DND-41 (cell line): Measurements from ENCODE around the gene FKBP2.

Experiments used
- ATAC-seq: fragments of 200-7000 bp; cut with Tn5 transposase; 3 replicates; pipeline ENCODE4 v1.9.1; 2021; ENCODE audit warnings: low read depth; ENCODE audit not compliant: insufficient read depth
- DNase-seq: peaks from one replicate; pipeline ENCODE4 v3.0.0-alpha.2; 2020
- H2AFZ ChIP-seq: 2 replicates; pipeline ENCODE4 v1.6.0; 2012; ENCODE audit warnings: low read depth, low read length
- H3K27ac ChIP-seq: 2 replicates; pipeline ENCODE4 v1.5.1; 2012; ENCODE audit warnings: low read length, inconsistent platforms
- H3K27me3 ChIP-seq: fragments of 200-600 bp; sonication (generic); 2 replicates; pipeline ENCODE4 v1.6.0; 2012; ENCODE audit warnings: low read length, mild to moderate bottlenecking, inconsistent platforms; ENCODE audit not compliant: insufficient read depth, poor library complexity
- H3K36me3 ChIP-seq: 2 replicates; pipeline ENCODE4 v1.5.1; 2012; ENCODE audit warnings: low read length, inconsistent platforms; ENCODE audit not compliant: insufficient read depth
- H3K4me1 ChIP-seq: 2 replicates; pipeline ENCODE4 v1.5.1; 2012; ENCODE audit warnings: mild to moderate bottlenecking, low read length; ENCODE audit not compliant: insufficient read depth
- H3K4me2 ChIP-seq: 2 replicates; pipeline ENCODE4 v1.6.0; 2012; ENCODE audit warnings: mild to moderate bottlenecking, moderate library complexity, low read length, inconsistent platforms; ENCODE audit not compliant: insufficient read depth
- H3K4me3 ChIP-seq, 2 experiments: fragments of 200-600 bp in 1 of 2; shearing (Covaris generic) in 1 of 2; 2 replicates each; pipeline ENCODE4 v1.5.1; 2012 to 2016; ENCODE audit warnings: inconsistent platforms in 2 of 2, low read length in 2 of 2, mild to moderate bottlenecking in 2 of 2, low read depth in 1 of 2, moderate library complexity in 1 of 2
- H3K79me2 ChIP-seq: 2 replicates; pipeline ENCODE4 v1.6.0; 2012; ENCODE audit warnings: low read length, inconsistent platforms; ENCODE audit not compliant: insufficient read depth
- H3K9ac ChIP-seq: 2 replicates; pipeline ENCODE4 v1.6.0; 2012; ENCODE audit warnings: low read depth, mild to moderate bottlenecking, inconsistent platforms, low read length, moderate library complexity
- H3K9me3 ChIP-seq: 2 replicates; pipeline ENCODE4 v1.5.1; 2012; ENCODE audit warnings: low read length, moderate library complexity, mild to moderate bottlenecking, inconsistent platforms; ENCODE audit not compliant: insufficient read depth, severe bottlenecking
- H4K20me1 ChIP-seq: 2 replicates; pipeline ENCODE4 v1.6.0; 2012; ENCODE audit warnings: low read length; ENCODE audit not compliant: insufficient read depth
- CTCF ChIP-seq: IDR thresholded peaks from 2 replicates; pipeline ENCODE4 v1.5.1; 2012; ENCODE audit warnings: borderline replicate concordance, low read length, moderate library complexity, mild to moderate bottlenecking; ENCODE audit not compliant: poor library complexity, severe bottlenecking; ENCODE audit errors: extremely low read depth
- EZH2 ChIP-seq: IDR thresholded peaks from 3 replicates; pipeline ENCODE4 v1.6.1; 2012; ENCODE audit warnings: borderline replicate concordance, low read depth, mild to moderate bottlenecking, moderate library complexity, low read length, inconsistent platforms; ENCODE audit not compliant: severe bottlenecking

The FKBP2 gene

GRCh38 chr11:64223001-64223651, 17.8 kb upstream of the FKBP2 start:
- H3K36me3 ChIP-seq = peaks cover 57% of the 10 kb centered on the region
- TF ChIP-seq EZH2 (no peak), CTCF (no peak)
- no peak overlapping the region for H3K4me3 ChIP-seq
- peaks cover 35% of the 10 kb centered on the region for H3K79me2 ChIP-seq
- no peak overlapping the region for H2AFZ ChIP-seq
- no peaks in the 10 kb centered on the region for H3K9me3 ChIP-seq
- H3K4me2 ChIP-seq = no peak overlapping the region
- no peaks in the 10 kb centered on the region for H3K27me3 ChIP-seq
- no peak for ATAC-seq
- H4K20me1 ChIP-seq = peaks cover 11% of the 10 kb centered on the region
- no peak for DNase-seq
- peaks cover 37% of the 10 kb centered on the region for H3K4me1 ChIP-seq
- no peak overlapping the region for H3K27ac ChIP-seq
- H3K9ac ChIP-seq = no peak overlapping the region

GRCh38 chr11:64224151-64224890, 16.6 kb upstream of the FKBP2 start:
- DNase-seq (no peak), ATAC-seq (no peak)
- Histone ChIP-seq H3K4me3 (peak overlapping the region in 1 of 2 experiments; percentile 81; a peak in 2 of 4 replicates), H3K79me2 (peaks cover 37% of the 10 kb centered on the region), H2AFZ (no peak overlapping the region), H3K4me2 (peak overlapping the region; percentile 96), H3K36me3 (peaks cover 51% of the 10 kb centered on the region), H3K4me1 (peaks cover 45% of the 10 kb centered on the region), H3K9me3 (no peaks in the 10 kb centered on the region), H3K27ac (peak overlapping the region; percentile 10; the same call in 1 of the 2 replicates), H3K9ac (peak overlapping the region; percentile 75), H3K27me3 (no peaks in the 10 kb centered on the region), H4K20me1 (peaks cover 11% of the 10 kb centered on the region)
- TF ChIP-seq EZH2 (no peak), CTCF (no peak)

GRCh38 chr11:64224891-64225607, 15.8 kb upstream of the FKBP2 start:
- Histone ChIP-seq H3K79me2 (peaks cover 37% of the 10 kb centered on the region), H2AFZ (peak overlapping the region; percentile 84; the same call in 1 of the 2 replicates), H3K36me3 (peaks cover 44% of the 10 kb centered on the region), H3K27ac (peak overlapping the region; percentile 91), H3K4me1 (peaks cover 52% of the 10 kb centered on the region), H3K4me3 (peak overlapping the region; percentile 60 to 81), H3K4me2 (peak overlapping the region; percentile 96), H3K9ac (peak overlapping the region; percentile 75), H3K27me3 (no peaks in the 10 kb centered on the region), H4K20me1 (peaks cover 11% of the 10 kb centered on the region), H3K9me3 (no peaks in the 10 kb centered on the region)
- ATAC-seq (no peak), DNase-seq (no peak)
- TF ChIP-seq CTCF (no peak), EZH2 (no peak)
